NT2/D1 (cell line): ENCODE measurements around the gene LGALS9B.
"Not testable (repeated sequence)": the region's sequence is repeated elsewhere in the genome, so short reads cannot be mapped to it uniquely, and the experiment has no call there.

Experiments
- SUZ12 ChIP-seq: IDR thresholded peaks from 2 replicates; pipeline ENCODE4 v1.6.1; 2011; ENCODE audit not compliant: insufficient read length, insufficient read depth; ENCODE audit errors: extremely low read depth
- ZNF274 ChIP-seq: IDR thresholded peaks from 2 replicates; pipeline ENCODE4 v1.6.1; 2011; ENCODE audit warnings: mild to moderate bottlenecking, low read depth, low read length

GRCh38 chr17:20415479-20415878, 51.9 kb downstream of the LGALS9B start:
- not testable (repeated sequence) for TF ChIP-seq ZNF274, SUZ12
